Heart left ventricle (tissue), 13 donors: ENCODE data around the gene FAF1.

Experiments used
- CTCF ChIP-seq, 12 donors: fragments of 200-600 bp; sonication (generic) in 4 of 12; IDR thresholded peaks; one replicate each; pipeline versions ENCODE4 v1.5.0 to v1.8.0; 2018 to 2022; ENCODE audit warnings: antibody characterized with exemption in 12 of 12, mild to moderate bottlenecking in 5 of 12
- POLR2A ChIP-seq, 2 donors: fragments of 450-650 bp; IDR thresholded peaks; one replicate each; pipeline ENCODE4 v1.6.1; 2017; ENCODE audit warnings: antibody characterized with exemption in 2 of 2, mild to moderate bottlenecking in 2 of 2, moderate library complexity in 2 of 2
- donor health status: ischemic (EF 13 %, LVEDD 7.1; RV severe dilation, severe dysfunction).
- donor health status: DM: no; HTN: yes; CAD: no.
- donor health status: DM: no; HTN: no; CAD: no.
- donor health status: ischemic (EF 25% LVEDD 6.9; RV normal size, moderate dysfunction).
- donor health status: ischemic (EF 25% LVEDD 5.7; RV mildly dilated, moderate dysfunction).
- donor health status: ischemic (EF 35%, LVEDD 5.7; RV mildly dilated, moderate dysfunction).
- donor health status: nonischemic (EF 11% LVEDD 7.7; RV severe dilation, severe dysfunction).
- donor health status: DM: yes; HTN: yes; CAD: no.
- donor health status: PGD.
- donor health status: ischemic (EF 29% LVEDD 5.4; RV normal size, mild dysfunction).
- donor health status: nonischemic (EF 23%, LVEDD 6.1; RV moderate dilation, normal function).

GRCh38 chr1:50651476-50652263, 308.4 kb downstream of the FAF1 start:
- TF ChIP-seq CTCF (IDR thresholded peaks at IDR 0.05) = no peak
- no peak for TF ChIP-seq POLR2A (IDR thresholded peaks at IDR 0.05)
